ENCODE results near the gene SMARCA2.
A peak's percentile ranks its signal among the peaks of the same experiment; 100 is the strongest.

Gene SMARCA2

DNA sequence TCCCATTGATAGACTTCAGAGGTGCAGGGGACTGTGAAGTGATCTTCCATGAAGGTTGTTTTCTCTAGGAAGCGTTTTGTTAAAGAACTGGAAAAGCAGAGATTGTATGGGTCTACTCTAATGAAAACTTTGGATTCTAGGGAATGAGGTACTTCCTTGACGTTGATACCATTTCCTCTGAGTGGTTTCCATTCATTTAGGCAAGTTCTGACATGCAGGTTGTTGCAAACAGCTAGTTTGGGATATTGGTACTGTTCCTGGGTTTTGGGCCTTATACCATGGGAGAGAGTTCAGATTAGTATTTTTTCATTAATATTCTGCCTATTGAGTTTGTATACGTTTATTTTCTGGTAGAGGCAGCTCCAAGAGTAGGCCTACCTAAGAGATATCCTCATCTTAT lies 25.7 kb downstream of the SMARCA2 start:
- ATAC-seq (no peak), DNase-seq (no peak)

DNA sequence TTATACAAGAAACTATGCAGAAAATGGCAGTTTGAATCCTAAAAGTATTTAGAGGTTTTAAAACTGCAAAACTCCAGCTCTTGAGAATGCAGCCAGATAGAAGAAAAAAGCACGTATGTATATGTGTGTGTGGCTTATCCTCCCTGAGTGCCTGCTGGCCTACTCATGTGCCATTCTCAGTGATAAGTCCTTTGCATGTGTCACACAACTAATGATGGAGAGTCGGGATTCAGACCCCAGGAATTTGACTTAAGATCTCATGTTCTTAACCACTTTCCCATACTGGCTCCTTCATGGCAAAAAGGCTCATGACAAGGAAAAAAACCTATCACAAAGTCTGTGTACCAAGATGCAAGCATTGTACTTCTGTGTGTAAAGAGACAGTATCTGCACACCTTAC lies 26.6 kb downstream of the SMARCA2 start:
- DNase-seq (no peak), ATAC-seq (no peak)

DNA sequence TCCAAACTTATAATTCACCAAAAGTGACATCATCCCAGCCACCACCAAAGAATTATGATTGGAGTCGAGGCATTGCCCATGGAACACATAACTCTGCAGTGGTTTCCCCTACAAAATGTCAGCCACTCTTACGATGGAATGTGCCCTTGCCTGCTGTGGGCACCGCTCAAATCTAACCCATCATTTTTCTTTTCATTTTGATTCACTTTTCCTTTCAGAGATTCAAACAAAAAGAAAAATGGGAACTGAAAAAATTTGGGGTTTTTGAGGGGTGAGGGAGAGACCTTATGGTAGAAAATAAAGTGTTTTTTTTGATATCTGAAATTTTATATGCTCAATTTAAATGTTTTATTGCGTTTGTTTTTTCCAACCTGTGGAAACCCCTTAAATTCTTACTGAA lies 28.1 kb downstream of the SMARCA2 start:
- ATAC-seq, result peak; percentile 52
- DNase-seq, result no peak

DNA sequence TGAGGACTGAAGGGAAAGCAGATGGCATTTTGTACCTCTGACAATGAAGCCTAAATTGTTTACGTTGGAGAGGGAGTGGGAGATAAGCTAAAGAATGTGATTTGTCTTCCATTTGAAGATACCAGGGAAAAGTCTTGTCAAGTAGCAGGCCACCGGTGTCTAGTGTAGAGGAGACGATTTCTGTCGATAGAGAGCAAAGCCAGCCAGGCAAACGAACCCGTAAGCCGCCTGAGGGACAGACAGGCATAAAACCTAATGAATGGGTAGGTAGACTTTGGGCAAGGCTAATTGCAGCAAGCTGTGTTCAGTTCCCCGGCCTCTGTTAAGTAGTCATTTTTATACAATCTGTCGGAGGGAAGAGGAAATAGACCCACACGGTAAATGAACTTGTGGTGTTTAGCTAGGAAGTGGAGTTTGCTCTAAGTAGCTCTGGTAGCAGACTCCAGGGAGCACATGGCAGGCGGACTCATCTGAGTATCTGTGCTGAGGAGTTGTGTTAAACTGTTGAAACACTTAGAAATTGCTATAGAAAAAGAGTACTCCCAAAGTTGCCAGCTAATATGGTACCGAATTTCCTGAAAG lies 28.8 kb downstream of the SMARCA2 start:
- ATAC-seq, result no peak
- no peak for DNase-seq

DNA sequence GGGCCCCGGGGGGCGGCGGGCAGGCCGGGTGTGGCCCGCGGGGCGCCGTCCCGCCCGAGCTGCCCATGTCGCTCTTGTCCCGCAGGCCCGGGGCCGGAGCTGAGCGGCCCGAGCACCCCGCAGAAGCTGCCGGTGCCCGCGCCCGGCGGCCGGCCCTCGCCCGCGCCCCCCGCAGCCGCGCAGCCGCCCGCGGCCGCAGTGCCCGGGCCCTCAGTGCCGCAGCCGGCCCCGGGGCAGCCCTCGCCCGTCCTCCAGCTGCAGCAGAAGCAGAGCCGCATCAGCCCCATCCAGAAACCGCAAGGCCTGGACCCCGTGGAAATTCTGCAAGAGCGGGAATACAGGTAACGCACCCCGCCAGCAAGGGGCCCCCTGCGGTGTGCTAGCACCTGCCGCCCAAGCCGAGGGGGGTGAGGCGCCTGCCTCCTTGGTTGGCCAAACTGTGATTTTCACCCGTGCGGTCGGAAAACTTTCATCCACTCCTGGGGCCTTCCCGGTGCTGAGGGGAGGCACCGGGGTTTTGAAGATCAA lies 32.1 kb downstream of the SMARCA2 start:
- DNase-seq (no peak), ATAC-seq (no peak)

DNA sequence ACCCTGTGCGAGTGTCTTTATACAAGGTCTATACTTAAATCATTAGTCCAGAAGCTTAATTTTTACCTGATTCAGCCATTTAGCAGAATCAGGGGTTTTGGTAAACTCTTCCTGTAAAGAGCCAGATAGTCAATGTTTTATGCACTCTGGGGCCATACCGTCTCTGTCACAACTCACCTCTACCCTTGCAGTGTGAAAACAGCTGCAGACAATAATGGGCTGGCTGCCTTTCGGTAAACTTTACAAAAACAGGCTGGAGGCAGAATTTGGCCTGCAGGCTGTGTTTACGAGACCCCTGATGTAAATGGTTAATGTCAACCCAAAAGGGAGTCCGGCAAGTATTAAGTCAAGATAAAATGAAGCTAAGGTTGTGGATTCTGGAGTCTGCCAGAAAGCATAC lies 32.8 kb downstream of the SMARCA2 start:
- DNase-seq (no peak), ATAC-seq (no peak)

DNA sequence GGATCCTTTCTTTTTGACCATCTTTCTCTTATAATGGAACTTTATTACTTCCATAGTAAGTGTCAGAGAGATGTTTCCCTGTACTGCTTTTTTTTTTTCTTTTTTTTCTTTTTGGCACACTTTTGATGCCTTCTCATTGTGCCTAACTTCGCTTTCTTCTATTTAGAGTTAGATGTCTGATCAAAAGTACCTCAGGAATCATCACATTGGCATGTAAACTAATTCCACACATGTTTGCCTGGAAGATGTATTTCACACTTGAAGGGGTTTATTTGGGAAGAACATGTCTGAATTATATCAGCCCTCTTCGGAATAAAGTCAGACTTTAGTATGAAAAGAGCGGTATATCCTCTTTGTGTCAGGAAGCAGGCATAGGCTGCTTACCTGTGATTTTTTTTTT lies 35.1 kb downstream of the SMARCA2 start:
- ATAC-seq, result no peak
- no peak for DNase-seq

DNA sequence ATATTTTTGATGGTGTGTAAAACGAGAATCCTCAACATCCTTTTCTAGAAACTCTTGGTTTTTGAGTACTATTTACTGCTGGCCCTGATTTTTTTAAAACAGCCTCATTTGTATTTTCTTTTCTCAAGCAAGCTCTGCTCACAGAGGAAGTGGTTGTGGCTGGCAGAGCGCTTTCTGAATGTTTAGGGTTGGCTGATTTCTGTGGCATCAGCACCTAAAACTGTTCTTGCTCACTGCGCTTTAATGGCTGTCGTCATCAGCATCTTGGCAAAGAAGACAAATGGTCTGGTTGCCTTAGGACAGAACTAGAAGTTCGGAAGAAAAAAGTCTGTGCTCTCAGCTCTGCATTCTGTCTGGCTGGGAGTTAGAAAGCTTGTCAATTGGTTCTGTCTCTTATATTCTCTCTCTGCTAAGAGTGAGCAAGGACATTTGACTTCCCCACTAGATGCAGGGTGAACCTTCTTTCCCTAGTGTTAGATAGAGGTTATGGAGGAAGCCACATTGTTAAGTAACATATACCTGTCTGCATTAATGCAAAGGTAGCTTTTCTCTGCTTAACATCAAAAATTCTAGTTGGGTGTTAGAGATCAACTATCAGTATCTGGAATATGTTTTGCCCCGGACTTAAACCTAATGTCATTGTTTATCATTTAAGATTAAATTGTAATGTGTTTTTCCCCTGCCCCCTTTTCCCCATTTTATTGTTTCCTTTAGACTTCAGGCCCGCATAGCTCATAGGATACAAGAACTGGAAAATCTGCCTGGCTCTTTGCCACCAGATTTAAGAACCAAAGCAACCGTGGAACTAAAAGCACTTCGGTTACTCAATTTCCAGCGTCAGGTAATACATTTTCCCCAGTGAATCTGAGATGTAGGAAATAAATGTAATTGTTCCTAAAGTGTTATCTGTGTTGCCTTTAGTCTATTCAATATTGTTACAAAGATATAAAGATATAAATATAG lies 39.0 kb downstream of the SMARCA2 start:
- ATAC-seq, result peak; percentile 93
- peak; percentile 53 for DNase-seq

DNA sequence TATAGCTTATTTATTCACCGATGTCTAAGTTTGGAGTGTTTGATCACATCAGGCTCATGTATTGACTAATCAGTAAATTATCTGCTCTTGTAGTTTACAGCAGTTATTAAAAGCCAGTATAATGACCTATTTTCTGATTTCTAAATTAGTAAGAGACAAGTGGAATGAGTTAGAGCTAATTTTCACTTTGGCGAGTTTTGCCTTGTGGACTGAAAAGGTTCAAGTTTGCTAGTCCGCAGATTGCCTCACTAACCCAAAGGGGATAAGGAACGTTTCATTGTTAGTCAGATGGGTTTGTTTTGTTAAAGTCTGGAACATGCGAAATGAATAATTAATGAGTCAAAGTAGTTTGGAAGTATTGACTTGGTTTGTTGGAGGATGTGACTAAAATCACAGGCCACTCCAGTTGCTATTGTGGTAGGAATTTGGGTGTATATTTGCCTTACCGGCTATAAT lies 40.1 kb downstream of the SMARCA2 start:
- DNase-seq (no peak), ATAC-seq (peak; percentile 51)

DNA sequence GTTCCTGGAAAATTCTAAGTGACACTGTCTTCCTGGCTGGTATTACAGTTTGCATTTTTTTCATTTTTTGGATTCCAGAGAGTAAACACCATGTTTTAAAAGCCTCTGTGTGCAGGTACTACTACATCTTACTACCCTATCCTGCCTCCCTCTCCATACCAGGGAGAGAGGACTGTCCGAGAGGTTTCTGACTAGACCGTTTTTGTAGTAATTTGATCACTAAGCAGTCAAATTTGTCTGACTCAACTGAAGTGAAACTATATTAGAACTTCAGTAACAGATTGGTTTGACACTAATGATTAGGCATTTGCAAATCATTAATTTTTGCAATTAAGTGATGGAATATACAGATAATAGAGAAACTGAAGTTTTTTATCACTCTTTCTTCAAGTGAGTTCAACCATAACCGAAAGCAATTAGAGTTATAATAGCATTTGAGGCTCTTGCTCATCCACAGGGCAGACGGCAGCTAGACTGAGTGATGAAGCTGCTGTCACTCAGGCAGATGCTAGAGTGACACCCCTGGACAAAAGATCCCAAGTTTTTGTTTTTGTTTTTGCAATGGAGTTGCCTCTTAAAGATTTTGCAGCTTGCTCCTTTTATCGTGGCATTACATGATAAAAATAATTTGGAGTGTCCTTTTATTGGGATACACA lies 44.3 kb downstream of the SMARCA2 start:
- DNase-seq (no peak), ATAC-seq (no peak)

DNA sequence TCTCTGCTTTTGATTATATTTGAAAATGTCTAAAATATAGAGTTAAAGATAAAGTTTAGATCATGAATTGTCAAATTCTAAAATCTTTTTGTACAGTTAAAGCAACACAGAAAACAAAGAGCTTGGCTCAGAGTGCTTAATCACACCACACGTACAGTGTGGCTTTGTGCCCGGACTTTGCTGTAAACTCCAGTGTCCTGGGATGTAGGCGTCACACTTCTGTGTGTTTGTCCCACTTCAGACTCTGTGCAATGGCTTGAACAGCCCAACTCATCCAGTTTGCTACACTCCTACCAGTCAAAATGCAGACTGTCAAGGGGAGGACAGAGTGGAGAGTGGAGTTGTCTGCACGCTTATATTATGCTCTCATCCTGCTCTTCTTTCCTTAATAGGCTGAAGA lies 45.3 kb downstream of the SMARCA2 start:
- DNase-seq (no peak), ATAC-seq (no peak)

DNA sequence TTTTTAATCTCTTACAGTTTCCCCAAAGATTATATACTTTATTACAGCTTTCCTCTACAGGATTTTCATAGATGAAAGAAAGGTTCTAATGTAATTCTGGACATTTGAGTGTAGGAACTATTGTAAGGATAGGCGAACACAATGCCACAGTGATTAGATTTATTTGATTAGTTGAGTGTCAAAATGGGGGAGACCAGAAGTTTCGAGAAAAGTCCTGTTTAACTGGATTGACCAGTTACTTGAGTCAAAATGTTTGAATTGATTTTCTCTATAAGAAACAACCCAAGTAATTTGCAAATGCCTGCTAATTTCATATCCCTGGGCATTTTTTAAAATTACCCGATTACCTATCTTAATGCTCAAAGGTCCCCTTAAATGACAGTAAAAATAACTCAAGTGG lies 50.6 kb downstream of the SMARCA2 start:
- ATAC-seq, result no peak
- no peak for DNase-seq

DNA sequence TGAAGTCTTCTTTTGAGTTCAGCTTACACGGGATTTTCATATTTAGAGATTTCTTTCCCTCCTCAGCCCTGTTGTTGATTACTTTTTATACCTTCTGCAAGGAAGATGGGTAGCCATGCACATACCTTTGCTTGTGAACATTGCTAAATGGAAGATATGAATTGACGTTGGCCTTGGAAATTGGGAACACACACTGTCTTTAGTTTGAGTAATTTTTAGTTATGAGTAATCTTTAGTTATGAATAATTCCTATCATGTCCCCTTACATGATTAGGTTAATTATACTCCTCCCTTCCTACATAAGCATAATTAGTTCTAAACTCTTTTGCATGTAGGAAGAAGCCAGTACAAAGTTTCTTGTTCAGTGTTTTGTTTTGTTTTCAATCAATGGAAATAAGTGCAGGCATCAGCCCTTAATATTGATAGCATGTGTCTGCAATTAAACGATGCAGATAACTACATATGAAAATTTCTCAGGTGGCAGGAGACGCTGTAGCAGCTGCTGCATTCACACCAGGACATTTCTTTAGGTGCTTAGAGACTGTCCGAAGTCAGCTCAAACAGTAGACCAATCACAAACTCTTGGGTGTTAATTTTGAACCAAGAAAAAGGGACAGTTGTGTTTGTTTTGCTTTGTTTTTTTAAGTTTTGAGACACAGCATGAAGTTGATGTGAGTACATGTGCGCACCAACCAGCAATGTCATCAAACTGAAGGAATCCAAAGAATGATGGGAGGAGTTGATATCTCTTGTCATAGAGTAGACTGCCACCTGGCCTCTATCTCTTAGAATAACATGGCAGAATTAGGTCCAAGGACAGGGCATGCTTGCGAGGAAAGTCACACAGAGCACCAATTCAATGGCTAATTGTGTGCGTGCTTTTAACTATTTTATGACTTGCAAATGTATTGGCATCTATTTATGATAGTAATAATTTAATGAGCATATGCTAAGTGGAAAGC lies 51.4 kb downstream of the SMARCA2 start:
- peak; percentile 66 for ATAC-seq
- DNase-seq, result no peak

DNA sequence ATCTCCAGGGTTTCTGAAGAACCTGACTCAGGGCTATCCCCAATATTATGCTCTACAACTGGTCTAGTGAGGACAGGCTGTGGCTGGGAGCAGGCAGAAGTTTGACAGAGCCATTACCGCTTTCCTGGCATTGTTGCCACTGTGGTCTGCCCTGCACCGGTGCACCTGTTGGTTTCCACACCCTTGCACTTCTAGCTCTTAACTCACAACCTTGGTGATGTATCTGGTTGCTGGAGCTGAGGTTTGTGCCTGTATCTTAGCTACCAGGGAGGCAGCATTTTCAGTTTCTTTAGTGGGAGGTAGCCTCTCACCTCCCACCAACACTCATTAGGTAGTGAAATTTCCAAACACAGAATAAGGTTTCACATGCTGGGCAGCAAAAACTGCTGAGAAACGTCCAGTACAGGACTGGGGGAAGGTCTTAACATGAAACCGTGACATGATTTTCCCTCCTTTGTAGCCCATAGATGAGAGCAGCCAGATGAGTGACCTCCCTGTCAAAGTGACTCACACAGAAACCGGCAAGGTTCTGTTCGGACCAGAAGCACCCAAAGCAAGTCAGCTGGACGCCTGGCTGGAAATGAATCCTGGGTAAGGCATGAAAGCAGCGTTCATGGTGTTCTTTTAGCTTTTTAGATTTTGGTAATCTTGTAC lies 57.7 kb downstream of the SMARCA2 start:
- ATAC-seq (peak; percentile 36), DNase-seq (no peak)

DNA sequence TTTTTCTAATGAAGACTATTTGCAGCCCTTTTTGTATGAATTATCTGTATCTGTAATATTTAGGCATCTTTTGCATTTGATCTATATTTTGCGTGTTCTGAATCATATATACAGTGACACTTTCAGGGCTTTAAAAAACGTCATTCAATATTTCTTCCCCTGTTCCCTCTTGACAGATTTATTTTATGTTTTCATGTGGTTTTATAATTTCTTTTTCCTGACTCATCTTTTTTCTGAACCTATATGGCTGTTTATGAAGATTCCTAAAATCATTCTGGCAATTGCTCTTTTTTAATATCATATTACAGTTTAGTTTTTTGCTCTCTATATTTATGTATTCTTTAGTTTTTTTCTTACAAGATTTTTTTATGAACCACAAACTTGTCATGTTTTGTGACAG lies 67.6 kb downstream of the SMARCA2 start:
- ATAC-seq (no peak), DNase-seq (no peak)

DNA sequence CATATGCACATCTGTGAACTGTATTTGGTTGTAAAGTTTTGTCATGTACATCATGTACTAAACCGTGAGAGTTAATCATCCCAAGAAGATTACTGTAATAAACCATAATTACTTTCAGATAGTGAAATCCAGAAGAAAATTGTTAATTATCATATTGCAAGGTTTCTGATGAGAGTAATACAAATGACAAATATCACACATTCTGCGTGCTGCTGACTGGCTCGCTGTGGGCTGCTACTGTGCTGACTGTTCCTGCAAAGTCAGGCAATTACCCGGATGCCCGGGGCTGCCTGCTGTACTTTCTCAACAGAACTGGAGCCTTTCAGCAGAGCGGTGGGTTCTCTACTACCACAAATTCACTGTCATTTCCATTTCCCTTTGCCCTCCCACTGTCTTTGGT lies 68.3 kb downstream of the SMARCA2 start:
- no peak for ATAC-seq
- no peak for DNase-seq

DNA sequence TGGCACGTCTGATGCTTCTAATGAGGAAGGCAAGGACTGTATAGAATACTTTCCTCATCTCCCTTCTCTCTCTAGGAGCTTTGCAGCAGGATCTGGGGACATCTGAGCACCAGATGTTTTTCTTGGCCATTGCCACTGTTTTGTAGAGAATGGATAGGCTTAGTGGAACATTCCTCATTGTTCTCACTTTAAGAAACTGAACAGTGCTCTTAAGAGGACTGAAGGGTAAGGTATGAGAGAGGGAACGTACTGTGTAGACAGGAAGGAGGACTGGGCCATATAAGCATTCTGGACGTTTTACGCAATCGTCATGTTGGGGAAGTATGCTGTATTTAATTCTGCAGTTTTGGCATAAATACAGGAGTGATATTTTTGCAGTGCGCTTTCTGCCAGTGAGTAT lies 70.6 kb downstream of the SMARCA2 start:
- DNase-seq (no peak), ATAC-seq (no peak)

DNA sequence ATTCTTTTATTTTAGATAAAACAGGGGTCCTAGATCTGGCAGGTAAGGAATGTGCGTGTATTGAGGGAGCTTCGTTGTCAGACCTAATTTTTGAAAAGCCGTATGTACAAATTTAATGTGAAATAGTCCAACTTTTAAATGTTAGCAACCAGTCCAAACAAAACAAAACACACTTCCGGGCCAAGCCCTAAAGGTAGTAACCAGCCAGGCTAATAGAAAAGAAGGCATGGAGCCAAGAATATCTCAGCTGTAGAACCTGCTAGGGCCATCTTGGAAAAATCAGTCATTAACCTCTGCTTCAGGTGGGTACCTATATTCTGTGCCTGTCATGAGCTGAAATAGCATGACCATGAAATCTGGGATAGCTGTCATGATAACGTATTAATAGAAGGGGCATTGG lies 71.0 kb downstream of the SMARCA2 start:
- no peak for DNase-seq

DNA sequence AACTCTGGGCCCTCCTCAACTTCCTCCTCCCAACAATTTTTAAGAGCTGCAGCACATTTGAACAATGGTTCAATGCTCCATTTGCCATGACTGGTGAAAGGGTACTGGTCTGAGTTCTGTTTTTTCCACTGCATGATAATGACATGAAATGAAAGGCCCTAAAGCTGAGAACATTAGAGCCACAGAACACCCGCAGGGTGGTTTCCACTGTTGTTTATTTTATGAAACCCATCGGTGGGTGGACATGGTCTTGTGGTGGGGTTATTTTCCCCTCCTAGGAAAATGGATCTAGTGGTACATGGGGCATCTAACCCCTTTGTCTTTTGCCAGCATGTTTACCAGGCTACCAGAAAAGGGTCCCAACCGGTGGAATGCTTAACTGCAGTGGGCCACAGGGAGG lies 71.8 kb downstream of the SMARCA2 start:
- no peak for DNase-seq
- ATAC-seq, result peak; percentile 64

More for the DNA sequence above, 71.0 kb downstream of the SMARCA2 start:
- no peak for ATAC-seq

DNA sequence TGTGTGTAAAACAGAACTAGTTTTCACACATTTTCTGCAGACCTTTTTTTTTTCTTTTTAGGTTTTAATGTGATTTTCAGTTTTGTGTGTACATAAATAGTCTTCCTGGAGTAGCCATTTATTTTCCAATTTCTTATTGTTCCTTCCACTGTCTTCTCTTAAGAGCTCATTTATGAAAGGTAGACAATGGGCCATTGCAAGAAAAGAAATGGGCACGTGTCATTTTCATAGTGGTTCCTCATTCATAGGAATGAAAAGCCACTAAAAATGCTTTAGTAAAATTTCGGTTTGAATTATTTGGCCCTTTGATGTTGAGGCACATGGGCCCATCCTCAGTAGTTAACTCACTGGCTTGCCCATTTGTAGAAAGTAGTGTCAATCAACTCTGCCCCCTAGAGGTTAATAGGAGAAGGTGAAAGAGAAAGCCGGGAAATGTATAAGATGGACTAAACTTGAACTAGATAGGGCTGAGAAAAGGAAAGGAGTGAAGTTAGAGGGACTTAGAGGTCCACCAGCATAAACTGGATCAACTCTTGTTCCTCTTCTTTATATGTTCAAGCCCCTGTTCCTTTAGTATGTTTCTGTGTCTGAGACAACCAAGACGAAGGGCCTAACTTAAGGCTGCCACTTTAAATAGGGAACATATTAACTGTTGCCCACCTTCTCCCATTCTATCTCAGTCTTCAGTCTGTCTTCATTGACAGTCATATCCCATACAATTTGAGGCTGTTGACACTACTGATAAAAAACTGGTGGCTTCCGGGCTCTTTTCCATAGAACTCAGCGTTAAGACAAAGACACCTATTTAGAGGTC lies 72.6 kb downstream of the SMARCA2 start:
- no peak for DNase-seq
- ATAC-seq, result peak; percentile 85
